HG03039 (cell line): ENCODE data around the gene SEMA6A.
A peak's percentile ranks its signal among the peaks of the same experiment; 100 is the strongest.

ENCODE experiments used
- ATAC-seq: cut with Tn5 transposase; IDR thresholded peaks from one replicate; pipeline ENCODE4 v1.9.1; 2021; ENCODE audit warnings: mild to moderate bottlenecking, moderate library complexity; ENCODE audit not compliant: unreplicated experiment

The SEMA6A gene

GRCh38 chr5:116498503-116499048 is 76.0 kb downstream of the SEMA6A start:
- no peak for ATAC-seq

GRCh38 chr5:116497631-116498030 is 77.0 kb downstream of the SEMA6A start:
- ATAC-seq, result no peak

GRCh38 chr5:116495786-116496357 is 78.8 kb downstream of the SEMA6A start:
- ATAC-seq, result no peak

DNA sequence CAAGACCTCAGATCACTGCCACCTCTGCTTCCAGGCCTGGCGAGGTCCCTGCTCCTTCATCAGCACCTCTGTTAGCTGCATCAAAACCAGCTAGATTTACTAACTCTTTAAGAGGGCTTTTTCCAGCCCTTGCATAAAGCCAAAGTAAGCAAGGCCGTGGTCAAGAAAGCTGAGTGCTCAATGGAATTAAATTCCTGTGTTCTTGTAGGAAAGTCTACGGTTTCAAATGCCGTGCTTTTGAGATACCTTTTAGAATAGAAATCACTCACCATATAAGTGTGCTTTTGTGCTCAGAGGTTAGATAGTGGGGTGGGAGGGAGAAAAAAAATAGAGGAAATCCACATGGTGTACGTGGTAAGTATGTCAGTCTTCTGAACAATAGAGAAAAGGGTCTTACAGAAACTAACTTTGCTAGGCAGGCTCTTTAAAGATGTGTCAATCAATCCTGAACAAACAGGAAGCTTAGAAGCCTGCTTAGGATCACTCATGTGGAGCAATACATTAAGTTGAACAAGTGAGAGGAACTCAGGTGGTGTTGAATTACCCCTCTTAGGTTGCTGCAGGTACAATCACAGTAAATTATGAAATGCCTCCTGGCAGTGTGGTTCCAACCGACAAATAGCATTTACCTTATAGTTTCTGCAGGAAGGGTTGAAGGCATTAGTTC is 79.7 kb downstream of the SEMA6A start:
- no peak for ATAC-seq

GRCh38 chr5:116492776-116493175 is 81.8 kb downstream of the SEMA6A start:
- no peak for ATAC-seq

DNA sequence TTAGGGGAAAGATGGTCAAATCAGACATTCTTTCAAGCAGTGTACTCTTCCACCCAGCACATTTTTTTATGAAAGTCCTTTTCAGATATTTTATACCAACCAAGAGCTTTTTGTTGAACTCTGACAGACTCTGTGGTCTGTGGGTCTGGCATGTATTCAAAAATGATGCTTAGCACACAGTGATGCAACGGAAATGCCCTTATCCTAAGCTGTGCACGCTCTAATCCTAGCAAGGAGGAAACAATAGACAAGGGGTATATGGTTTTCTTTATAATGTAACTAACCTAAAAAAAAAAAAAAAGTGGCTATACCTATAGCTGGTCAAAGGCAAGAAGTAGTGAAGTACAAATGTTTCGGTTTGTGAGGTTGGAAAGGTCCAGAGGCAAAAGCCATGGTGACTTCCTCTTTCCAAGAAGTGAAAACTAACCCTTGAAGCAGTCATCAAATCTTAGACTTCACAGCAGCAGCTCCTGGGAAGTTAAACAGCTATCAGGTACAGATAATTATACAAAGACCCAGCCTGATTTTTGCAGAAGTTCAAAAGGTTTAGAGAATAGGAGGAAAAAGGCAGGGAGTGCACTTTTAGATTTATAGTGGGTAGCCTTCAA is 82.5 kb downstream of the SEMA6A start:
- no peak for ATAC-seq

DNA sequence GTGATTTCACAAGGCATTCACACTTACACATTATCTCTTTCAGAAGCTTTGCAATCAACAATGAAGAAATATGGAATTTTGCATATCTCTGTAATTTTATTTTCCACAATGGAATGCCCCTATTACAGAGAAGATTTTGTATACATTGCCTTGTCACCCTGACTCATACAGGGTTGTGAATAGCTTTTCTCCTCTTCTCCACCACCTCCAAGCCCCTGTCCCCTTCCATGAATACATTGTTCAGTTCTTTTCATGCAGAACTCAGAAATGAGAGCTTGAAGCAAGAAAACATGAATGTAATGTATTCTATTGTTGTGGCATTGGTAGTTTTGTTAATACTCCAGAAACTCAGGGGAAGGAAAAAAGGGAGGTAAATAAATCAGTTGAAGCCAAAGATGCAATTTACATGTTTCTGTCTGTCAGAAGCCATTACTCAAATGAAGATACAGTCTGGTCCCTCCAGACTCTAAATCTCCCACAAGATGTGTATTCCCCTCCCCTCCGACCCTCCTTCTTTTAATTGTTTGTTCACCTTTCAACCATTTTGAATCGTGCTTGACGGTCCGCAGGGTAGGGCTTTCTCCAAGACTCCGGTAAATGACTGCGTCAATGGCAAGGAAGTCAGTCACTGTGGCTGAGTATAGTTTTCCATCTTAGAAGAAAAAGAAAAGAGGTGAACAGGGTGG is 86.1 kb downstream of the SEMA6A start:
- ATAC-seq, result no peak

GRCh38 chr5:116487045-116487444 is 87.6 kb downstream of the SEMA6A start:
- ATAC-seq, result no peak

DNA sequence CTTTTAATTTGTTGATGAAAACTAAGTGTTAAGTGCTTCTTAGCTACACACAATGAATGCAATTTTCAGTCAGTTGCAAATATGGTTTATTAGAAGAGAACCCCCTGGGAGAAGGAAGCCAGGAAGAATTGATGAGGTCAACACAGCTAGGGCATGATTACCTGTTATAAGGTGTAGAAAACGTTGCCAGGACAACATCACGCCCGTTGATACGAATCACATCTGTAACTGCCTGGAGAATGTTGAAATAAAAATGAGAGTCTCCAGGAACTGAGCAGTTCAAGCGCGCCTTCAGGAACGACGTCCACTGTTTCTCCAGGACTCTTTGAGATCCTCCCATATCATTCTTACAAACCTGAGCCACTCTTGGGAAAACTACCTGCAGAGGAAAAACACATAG is 88.0 kb downstream of the SEMA6A start:
- ATAC-seq, result no peak

DNA sequence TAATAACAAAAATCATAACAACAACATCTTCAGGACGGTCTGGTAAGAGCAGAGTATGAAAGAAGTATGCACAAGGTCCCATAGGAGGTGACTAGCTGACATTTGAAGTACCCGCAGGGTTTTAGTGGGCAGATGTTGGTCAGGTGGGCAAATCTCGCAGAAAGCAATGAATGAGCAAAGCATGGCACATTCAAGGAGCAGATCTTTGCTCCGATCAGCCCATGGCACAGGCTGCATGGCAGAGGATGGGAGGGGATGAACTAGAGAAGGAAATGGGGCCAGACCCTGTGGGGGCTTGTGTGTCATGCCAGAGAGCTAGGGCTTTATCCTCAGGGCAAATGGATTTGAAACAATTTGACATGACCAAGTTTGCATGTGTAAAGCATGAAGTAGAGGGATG is 90.0 kb downstream of the SEMA6A start:
- no peak for ATAC-seq

- no peak for ATAC-seq
Measured at GRCh38 chr5:116482394-116482793, 92.2 kb downstream of the SEMA6A start.

DNA sequence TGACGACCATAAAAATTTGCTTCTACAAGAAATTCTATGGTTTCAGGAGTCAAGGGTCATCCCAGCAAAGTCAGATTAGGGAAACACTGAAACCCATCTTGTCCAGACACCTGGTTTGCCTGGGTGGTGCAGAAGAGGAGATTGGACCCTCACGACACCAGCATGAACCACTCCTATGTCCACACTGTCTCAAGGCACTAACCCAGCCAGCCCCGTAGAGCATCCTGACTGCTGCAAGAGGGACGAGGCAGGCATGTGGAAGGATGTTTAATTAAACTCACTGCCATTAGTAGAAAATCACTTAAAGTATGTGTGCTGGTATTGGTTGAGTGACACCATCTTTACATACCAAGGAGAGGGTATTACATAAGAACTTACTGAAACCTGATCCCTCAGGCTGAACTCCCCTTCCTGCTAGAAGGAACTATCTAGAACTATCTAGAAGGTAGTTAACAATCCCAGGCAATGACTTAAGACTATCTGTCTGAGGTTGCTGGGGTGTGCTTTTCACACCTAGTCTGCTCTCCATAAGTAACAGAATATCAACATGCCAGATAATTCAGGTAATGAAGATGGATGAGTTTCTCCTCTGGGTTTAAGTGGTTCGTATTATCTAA is 93.6 kb downstream of the SEMA6A start:
- ATAC-seq, result no peak

DNA sequence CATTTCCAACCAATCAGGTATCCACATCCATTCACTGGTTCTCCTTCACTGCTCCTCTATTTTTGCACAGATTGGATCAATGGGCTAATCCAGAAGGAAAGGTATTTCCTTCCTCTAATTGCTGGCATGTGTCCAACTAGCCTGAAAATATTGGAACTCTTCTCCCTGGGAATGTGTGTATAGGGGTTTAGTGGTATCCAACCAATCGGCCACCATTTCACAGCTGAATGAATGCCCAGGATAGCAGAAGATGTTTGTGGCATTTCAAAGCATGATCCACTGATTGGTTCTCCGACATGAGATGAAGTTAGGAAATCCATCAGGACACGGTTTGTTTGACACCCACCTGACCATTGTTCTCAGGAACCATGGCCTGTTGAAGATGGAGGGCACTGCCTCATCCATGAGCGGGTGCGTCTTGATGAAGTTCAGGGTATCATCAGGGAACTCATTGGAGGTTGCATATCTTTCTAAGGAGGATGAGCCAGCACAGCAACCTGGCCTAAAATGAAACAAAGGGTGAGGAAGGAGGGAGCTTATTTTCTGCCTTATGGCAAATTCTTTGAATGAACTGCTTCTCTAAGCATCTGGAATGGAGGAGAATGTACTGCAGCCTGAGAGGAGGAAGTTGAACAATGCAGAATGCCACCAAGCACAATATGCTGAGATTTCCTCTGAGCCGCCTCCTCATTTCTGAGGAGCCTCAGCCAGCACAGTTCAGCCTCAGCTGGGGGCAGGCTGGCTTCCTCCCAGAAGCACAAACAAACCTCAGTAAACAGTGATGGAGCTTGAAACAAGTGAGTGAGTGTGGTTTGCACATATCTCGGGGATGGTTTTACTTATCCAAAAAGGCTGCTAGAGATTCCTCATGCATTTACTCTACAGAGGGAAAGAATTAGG is 94.6 kb downstream of the SEMA6A start:
- ATAC-seq, result no peak

GRCh38 chr5:116478491-116478890 is 96.1 kb downstream of the SEMA6A start:
- no peak for ATAC-seq

GRCh38 chr5:116476897-116477537 is 97.6 kb downstream of the SEMA6A start:
- ATAC-seq, result no peak

GRCh38 chr5:116475338-116475737 is 99.3 kb downstream of the SEMA6A start:
- peak; percentile 78 for ATAC-seq

DNA sequence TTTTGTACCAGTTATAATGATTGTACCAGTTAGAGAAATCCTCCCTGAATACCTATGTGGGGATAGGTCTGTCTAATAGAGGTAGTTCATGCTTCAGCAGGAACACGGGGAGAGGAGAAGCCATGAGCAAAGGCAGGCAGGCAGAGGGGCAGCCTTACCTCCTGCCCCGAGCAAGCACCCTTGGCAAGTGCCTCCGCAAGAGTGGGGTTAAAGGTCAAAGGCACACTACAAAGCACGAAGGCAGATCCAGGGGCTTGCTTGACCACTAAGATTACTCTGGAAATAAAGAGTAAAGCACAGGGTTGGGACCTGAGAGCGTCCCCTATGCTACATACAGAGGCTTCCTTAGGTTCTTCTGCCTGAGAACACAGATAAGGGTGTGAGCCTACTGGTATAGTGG is 100.9 kb downstream of the SEMA6A start:
- no peak for ATAC-seq

GRCh38 chr5:116472274-116472673 is 102.3 kb downstream of the SEMA6A start:
- ATAC-seq, result no peak

GRCh38 chr5:116469631-116470030 is 105.0 kb downstream of the SEMA6A start:
- ATAC-seq, result no peak

DNA sequence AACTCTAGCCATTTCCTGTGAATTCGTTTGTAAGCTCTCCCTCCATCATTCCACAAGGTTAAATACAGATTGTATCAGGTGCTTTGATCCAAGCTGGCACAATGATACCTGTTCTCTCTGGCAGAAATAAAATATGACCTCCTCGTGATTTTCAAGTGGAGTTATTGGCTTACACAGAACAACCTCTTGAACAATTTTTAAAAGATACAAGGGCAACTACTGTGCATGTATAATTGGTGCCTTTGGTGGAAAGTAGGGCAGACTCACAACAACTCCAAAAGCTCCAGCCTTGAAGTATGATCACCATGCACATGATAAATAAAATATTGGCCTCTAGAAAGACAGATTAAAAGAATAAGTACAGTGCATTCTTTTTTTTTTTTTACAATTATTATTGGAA is 106.0 kb downstream of the SEMA6A start:
- ATAC-seq, result no peak
